Measurements from ENCODE around the gene MNT.
A peak's percentile ranks its signal among the peaks of the same experiment; 100 is the strongest.

MNT gene

DNA sequence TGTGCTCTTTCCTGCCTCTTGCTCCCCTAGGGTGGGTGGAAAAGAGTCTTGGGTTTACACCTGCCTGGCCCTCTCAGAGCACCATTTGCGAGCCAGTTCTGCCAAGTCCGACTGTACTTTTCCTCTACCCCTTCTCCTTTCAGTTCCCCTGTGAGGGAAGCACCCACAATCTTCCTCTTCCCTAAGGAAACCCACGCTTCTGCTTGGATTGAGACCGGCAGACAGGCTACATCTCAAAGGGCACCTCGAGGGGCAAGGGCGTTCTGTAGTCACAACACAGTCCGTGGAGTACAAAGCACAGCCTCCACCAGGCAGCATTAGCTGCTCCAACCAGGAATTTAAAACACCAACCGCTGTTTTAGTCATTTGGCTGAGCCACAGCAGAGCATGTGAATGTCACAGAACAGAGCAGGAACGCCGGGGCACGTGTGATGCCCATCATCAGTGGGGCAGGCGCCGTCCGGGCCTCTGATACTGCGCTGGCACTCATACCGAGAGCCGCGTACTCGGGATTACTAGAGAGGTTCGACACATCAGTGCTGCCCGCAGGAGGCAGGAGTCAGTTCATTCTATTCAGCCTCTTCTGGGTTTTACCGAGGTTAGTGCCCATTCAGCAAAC lies 13.7 kb upstream of the MNT start:
- no peak for DNase-seq

DNA sequence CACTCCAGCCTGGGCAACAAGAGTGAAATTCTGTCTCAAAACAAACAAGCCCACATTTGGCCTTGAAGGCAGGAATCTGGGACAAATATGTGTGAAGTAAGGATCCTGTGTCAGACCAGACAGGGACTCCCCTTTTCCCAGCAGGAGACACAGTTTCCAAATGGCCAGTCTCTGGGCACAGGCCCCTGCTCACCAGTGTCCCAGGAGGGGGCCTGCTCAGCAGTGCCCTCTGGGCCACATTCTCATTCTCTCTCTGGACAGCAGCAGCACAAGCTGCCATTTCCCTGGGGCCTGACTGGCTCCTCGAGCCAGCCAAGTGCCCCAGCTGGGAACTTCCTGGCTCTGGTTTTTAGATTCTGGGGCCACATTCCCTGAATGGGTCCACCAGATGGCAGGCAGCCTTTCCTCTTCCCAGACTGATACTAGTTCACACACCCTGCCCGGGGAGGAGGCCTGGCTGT lies 11.7 kb upstream of the MNT start:
- DNase-seq, result no peak

GRCh38 chr17:2410951-2411350 lies 10.1 kb upstream of the MNT start:
- DNase-seq, result no peak

DNA sequence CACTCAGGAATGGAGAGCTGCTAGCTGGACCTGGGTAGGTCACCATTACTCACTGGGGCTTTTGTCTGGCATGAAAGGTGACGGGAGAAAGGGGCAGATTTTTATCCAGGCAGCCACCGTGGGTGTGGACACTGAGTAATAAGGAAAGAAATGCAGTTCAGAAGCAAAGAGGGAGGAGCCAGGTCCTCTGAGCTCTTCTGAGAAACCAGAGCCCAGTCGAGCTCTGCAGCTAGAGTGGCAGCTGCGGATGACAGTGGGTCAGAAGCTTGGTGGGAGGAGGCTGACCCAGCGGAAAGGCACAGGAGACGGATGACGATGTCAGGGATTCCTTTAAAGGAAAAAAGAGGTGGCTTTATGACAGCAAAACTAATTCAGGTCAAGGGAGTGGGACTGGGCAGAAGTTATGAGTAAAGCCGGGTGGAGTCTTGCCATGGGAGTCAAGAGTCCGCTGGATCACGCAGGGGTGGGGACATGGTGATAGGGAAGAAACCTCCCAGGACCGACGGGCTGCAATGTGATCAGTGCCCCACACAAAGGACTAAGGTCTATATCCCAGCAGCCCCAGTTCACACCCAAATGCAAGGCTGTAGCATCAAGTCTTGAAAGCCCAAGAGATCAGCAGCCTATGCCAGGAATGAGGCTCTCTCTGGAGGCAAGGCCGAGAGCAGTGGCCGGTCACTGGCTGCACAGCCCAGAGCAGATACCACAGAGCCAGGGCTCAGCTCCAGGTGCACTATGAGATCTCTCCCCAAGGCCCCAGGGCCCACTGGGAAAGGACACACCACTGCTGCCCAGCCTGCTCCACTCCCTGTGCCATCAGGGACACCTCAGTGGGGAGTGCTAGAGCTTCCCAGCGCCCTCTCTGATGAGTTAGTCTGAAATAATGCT lies 6.3 kb upstream of the MNT start:
- DNase-seq, result no peak

GRCh38 chr17:2406271-2406902 lies 5.5 kb upstream of the MNT start:
- DNase-seq, result no peak

- no peak for DNase-seq
Measured at GRCh38 chr17:2405247-2405926, 4.5 kb upstream of the MNT start.

GRCh38 chr17:2403044-2403443 lies 2.2 kb upstream of the MNT start:
- DNase-seq, result no peak

DNA sequence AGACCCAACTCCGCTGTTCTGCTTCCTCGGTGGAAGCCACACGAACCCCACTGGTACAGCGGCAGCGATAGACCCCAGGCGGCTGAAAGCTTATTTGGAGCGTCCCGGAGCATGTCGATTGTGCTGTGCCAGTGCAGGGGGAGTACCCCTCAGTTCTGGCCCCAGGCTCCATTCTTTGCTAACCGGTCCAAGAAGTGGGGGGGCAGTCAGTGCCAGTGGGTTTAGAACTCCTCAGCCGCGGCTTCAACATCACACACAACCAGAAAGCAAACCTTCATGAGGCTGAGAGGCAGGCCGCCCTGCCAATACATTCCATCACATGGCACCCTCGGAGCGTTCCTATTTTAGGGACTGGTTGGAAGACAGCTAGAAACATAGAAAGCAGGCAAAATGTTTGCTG lies 1.7 kb upstream of the MNT start:
- no peak for DNase-seq

- peak; percentile 91 for DNase-seq
Measured at GRCh38 chr17:2401426-2402221, 764 bp upstream of the MNT start.

DNA sequence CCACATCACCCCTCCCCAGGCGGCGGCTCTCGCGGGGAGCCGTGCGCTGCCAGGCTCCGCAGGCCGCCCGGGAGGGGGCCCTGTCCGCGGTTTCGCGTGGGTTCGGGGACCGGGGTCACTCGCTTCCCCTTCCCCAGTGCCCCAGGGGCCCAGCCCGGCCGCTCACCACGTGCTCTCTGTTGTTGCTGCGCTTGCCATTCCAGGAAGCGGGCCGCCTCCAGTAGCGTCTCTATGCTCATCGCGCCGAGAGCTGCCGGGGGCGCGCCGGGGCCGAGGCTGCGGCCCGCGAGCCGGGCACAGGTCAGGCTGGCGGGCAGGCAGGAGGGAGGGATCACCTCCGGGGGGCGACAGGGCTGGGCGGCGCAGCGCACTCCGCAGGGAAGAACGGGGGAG lies 390 bp downstream of the MNT start:
- no peak for DNase-seq

DNA sequence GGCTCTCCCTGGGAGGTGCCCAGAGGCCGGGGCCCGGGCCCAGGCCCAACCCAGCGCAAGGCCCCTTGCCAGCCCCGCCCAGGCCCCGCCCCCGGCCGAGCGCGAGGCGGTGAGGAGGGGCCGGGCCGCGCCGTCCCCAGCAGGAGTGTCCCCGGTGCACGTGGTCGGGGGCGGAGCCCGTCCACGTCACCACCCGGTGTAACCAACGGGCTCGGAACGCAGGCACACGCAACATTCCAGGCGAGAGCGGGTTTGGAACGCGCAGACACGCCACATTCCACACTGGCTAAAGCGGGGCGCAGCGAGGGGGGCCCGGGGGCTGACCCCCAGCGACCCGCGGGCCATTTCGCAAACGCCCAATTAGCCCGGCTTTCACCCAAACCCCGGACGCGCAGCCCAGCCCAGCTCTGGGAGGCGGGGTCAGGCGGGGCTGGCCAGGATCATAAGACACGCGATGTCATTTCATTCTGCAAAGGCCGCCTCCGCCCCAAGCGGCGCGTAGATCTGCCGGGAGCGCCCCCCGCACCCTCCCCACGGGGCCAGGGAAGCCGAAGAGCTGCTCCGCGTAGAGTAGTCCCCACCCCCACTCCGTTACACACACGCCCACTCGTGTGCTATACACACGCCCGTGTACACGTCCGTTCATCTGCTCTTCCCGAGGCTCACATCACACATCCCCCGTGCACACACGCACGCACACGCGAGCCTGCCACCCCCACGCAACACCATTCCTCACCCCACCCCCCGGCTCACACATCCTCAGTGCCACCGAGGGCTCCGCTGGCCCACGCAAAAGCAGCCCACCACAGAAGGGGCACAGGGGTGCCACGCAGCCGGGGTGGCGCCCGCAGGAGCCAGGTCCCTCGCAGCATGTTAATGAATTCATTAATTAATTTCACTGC lies 1.0 kb downstream of the MNT start:
- no peak for DNase-seq

DNA sequence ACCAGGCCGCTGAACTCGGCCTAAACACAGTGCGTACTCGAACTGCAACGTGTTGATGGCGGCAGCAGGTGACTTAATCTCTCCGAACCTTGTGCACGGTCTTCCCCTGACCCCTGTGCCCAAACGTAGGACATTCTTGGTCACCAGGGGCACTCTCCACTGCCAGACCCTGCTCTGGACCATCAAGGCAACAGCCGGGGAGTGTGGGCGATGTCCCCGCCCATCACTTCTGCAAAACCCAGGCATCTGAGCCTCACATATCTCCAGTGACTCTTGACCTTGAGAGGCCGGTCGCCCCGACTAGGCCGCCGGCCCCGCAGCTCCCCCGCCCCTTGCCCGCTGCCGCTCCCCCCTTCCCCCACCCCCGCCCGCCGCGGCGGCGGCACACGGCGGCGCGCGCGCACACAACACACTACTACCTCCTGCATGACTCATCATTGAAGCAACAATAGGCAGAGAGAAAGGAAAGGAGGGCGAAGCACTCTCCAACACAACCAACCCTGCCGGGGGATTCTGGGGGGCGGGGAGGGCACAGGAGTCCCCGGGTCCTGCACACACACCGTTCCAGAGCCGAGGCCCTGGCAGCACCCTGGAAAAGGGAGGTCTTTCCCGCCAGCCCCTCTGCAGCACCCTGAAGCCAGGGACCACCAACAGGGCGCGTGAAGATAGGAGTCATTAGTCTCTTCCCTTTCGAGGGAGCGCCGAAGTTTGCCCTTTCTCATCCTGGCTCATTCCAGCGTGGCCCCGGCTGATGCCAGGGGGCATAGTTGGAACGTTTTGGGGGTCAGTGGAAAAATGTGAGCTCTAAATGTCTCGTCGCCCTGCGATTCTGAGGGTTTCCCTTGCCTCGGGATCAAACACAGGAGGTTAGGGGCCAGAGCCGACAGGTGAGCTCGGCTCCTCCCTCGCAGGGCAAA lies 1.9 kb downstream of the MNT start:
- no peak for DNase-seq

DNA sequence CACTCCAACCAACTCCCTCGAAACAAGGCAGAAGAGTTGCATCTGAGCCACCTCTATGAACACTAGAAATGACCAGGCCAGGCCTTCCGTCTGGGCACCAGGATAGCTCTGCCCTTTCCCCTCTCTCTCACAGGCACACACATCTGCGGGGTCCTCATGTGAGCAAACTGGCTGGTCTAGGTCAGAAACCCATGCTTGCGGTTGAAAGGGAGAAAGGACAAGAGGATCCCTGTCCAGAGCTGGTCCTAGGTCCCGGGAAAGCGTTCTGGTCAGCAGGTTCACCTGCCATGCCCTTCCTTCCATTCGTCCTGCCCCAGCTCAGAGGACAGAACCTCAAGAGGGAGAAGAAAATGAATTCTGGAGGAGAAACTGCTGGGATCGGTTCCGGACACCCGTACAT lies 2.7 kb downstream of the MNT start:
- no peak for DNase-seq

DNA sequence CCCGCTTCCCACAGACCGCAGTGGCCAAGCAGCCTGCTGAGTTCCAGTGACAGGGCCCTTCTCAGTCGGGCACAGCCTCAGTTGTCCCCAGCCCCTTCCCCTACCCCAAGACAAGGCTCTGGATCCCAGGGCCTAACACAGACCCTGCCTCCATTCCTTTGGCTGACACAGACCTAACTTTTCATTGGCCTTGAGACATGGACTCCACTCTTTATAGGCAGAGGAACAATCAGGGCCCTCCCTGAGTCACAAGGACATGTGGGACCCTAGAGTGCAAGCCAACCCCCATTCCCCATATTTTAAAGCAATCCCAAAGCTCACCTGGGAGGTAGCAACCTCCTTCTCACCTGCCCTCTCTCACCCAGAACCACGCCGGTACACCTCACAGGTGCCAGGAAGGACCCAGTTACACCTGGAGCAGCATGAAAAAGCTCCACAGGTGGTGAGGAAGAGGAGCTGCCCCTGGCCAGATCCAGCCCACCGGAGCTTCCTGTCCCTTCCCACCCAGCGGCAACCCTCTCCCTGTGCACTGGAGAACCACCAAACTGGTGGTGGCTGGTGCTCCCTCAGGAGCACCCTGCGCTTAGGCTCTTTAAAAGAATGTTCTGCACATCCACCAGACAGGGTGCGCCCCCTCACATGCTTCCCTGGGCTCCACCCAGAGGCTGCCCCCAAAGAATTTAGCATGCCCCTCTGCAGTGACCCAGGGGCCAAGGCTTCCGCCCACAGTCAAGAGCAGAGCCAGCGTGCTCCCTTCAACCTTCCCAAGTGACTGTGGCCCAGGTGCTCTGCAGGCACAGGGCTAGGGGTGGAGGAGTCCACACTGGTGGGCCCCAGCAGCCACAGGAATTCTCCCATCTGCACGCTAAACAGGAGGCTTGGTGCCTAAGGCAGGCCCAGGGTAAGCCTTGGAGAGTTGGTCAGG lies 3.4 kb downstream of the MNT start:
- no peak for DNase-seq

- DNase-seq, result peak; percentile 65
Measured at GRCh38 chr17:2396568-2397246, 4.2 kb downstream of the MNT start.

GRCh38 chr17:2396192-2396567 lies 4.7 kb downstream of the MNT start:
- DNase-seq, result no peak

DNA sequence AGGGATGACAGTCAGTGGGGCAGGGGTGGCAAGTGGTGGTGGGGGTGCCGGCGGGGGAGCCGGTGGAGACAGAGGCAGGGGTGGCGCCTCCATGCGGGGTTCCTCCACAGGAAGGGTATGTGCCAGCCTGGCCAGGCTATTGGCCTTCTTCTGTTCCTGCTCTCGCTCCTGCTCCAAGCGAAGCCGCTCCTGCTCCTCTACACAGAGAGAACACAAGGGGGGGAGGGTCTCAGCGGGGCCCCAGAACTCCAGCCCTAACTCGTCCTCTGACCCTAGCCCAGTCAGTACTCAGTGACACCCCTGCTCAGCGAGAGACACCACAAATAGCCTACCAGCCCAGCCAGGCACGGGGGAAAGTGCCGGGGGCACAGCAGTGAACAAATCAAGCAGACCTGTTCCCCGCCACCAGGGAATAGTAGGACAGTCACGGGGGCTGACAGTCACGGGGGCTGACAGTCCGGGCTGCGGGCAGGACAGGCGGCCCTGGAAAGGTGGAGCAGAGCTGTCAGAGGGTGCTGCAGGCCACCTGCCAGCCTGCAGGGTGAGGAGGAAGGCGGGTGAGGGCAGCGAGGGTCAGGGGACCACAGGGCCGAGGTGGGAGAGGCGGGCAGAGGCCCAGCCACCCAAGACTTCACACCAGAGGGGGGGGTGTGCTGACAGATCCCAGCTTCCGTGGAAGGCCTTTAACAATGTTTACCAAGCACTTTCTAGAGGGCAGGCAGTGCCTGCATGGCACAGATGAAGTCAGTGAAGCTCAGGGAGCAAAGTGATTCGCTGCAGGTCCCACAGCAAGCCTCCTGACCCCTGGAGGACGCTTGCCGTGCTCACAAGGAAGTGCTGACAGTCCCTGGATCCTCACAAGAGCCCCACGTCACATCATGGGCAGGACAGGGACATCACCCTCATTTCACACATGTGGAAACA lies 5.3 kb downstream of the MNT start:
- DNase-seq, result no peak

Data from SIG-M5 (cell line).